T-helper 17 cell (primary cell): ENCODE results near the gene NARS2. TPM values are rescaled to one million over a fixed set of nuclear protein-coding genes. Genes with fewer than 3 reads are reported as not detected.

Experiments used
- ATAC-seq: fragments of 150-1000 bp; cut with Tn5 transposase; 2 replicates; pipeline ENCODE4 v1.10.0; 2021; ENCODE audit warnings: mild to moderate bottlenecking, moderate library complexity
- DNase-seq, 3 donors: peaks; one replicate each; pipeline versions ENCODE4 v3.0.0 to v3.0.0-alpha.2; 2020 to 2021
- H3K9me3 ChIP-seq: one replicate; pipeline ENCODE4 v1.7.0; 2013; ENCODE audit warnings: low read length, mild to moderate bottlenecking; ENCODE audit not compliant: control insufficient read depth, poor library complexity, severe bottlenecking
- H3K27ac Mint-ChIP-seq: one replicate; pipeline ENCODE4 v1.8.0; 2022; ENCODE audit warnings: mild to moderate bottlenecking, moderate library complexity, mixed read lengths
- H3K27me3 Mint-ChIP-seq: one replicate; pipeline ENCODE4 v1.8.0; 2022; ENCODE audit warnings: mixed read lengths
- H3K36me3 Mint-ChIP-seq: one replicate; pipeline ENCODE4 v1.8.0; 2022; ENCODE audit warnings: low read depth, mixed read lengths
- H3K4me1 Mint-ChIP-seq: one replicate; pipeline ENCODE4 v1.8.0; 2022; ENCODE audit warnings: mild to moderate bottlenecking, mixed read lengths
- H3K4me3 Mint-ChIP-seq: one replicate; pipeline ENCODE4 v1.8.0; 2022; ENCODE audit warnings: mild to moderate bottlenecking, moderate library complexity, mixed read lengths
- total RNA-seq, 4 donors: library from RNA in 2 of 4; stranded (reverse) in 2 of 4; gene quantifications; one replicate each; pipeline ENCODE4 v1.2.3 and lab custom pipeline; 2022 to 2026

Gene NARS2
- total RNA-seq, 2 donors from 2014 or later: 6.6 to 10.7 TPM

GRCh38 chr11:78417175-78417887 lies 157.3 kb downstream of the NARS2 start, which contains the start of gene GAB2:
TSS of gene GAB2 (minus strand) at chr11:78417820. CDS start at chr11:78417720, 100 bp downstream.
- H3K27ac Mint-ChIP-seq: peak within 1 kb of the TSS; percentile 90
- H3K9me3 ChIP-seq: no peaks in the 10 kb centered on the region
- H3K4me1 Mint-ChIP-seq: peaks cover 27% of the 10 kb centered on the region
- DNase-seq (peak; percentile 24 to 37 (median 37)), ATAC-seq (peak; percentile 47)
- H3K27me3 Mint-ChIP-seq: peaks cover 17% of the 10 kb centered on the region
- peak within 1 kb of the TSS; percentile 96 for H3K4me3 Mint-ChIP-seq
- peaks cover 2% of the 10 kb centered on the region for H3K36me3 Mint-ChIP-seq

- peaks cover 17% of the 10 kb centered on the region for H3K27me3 Mint-ChIP-seq
- DNase-seq (peak; percentile 54 to 70 (median 57)), ATAC-seq (peak; percentile 71)
- peaks cover 2% of the 10 kb centered on the region for H3K36me3 Mint-ChIP-seq
- H3K27ac Mint-ChIP-seq: peak overlapping the region; percentile 90
- H3K4me1 Mint-ChIP-seq: peaks cover 27% of the 10 kb centered on the region
- H3K4me3 Mint-ChIP-seq: peak overlapping the region; percentile 96
- no peaks in the 10 kb centered on the region for H3K9me3 ChIP-seq
These were observed 158.1 kb downstream of the NARS2 start for GRCh38 chr11:78416285-78417174.

GRCh38 chr11:78415338-78415737 lies 159.3 kb downstream of the NARS2 start:
- Mint-ChIP-seq H3K4me3 (no peak overlapping the region), H3K36me3 (peaks cover 2% of the 10 kb centered on the region), H3K27me3 (peaks cover 14% of the 10 kb centered on the region), H3K27ac (peak overlapping the region; percentile 67), H3K4me1 (peaks cover 27% of the 10 kb centered on the region)
- DNase-seq (no peak), ATAC-seq (no peak)
- no peaks in the 10 kb centered on the region for H3K9me3 ChIP-seq

- H3K4me3 Mint-ChIP-seq: no peak overlapping the region
- H3K27ac Mint-ChIP-seq: peak overlapping the region; percentile 67
- H3K36me3 Mint-ChIP-seq: peaks cover 5% of the 10 kb centered on the region
- peaks cover 10% of the 10 kb centered on the region for H3K27me3 Mint-ChIP-seq
- no peak for ATAC-seq
- H3K9me3 ChIP-seq: no peaks in the 10 kb centered on the region
- H3K4me1 Mint-ChIP-seq: peaks cover 22% of the 10 kb centered on the region
- no peak for DNase-seq
These were observed 160.2 kb downstream of the NARS2 start for GRCh38 chr11:78414321-78415051.

- Mint-ChIP-seq H3K4me3 (no peak overlapping the region), H3K36me3 (peaks cover 6% of the 10 kb centered on the region), H3K4me1 (peaks cover 10% of the 10 kb centered on the region)
These were observed 166.0 kb downstream of the NARS2 start for GRCh38 chr11:78408619-78409018.

GRCh38 chr11:78406568-78407196 lies 168.0 kb downstream of the NARS2 start:
- no peak overlapping the region for H3K27ac Mint-ChIP-seq
- ATAC-seq: no peak
- no peaks in the 10 kb centered on the region for H3K27me3 Mint-ChIP-seq
- no peak overlapping the region for H3K4me3 Mint-ChIP-seq
- peaks cover 6% of the 10 kb centered on the region for H3K36me3 Mint-ChIP-seq
- H3K9me3 ChIP-seq: no peaks in the 10 kb centered on the region
- H3K4me1 Mint-ChIP-seq: peaks cover 2% of the 10 kb centered on the region
- DNase-seq: no peak

More at GRCh38 chr11:78408619-78409018, 166.0 kb downstream of the NARS2 start:
- no peak for DNase-seq
- ATAC-seq: no peak
- Mint-ChIP-seq H3K27me3 (no peaks in the 10 kb centered on the region), H3K27ac (no peak overlapping the region)
- H3K9me3 ChIP-seq: no peaks in the 10 kb centered on the region

GRCh38 chr11:78405805-78406204 lies 168.9 kb downstream of the NARS2 start:
- H3K27me3 Mint-ChIP-seq: no peaks in the 10 kb centered on the region
- no peaks in the 10 kb centered on the region for H3K9me3 ChIP-seq
- H3K36me3 Mint-ChIP-seq: peaks cover 8% of the 10 kb centered on the region
- no peak overlapping the region for H3K27ac Mint-ChIP-seq
- H3K4me1 Mint-ChIP-seq: peaks cover 4% of the 10 kb centered on the region
- DNase-seq: no peak
- no peak overlapping the region for H3K4me3 Mint-ChIP-seq
- no peak for ATAC-seq

- Mint-ChIP-seq H3K4me3 (no peak overlapping the region), H3K36me3 (peaks cover 6% of the 10 kb centered on the region), H3K27me3 (no peaks in the 10 kb centered on the region), H3K4me1 (peaks cover 6% of the 10 kb centered on the region), H3K27ac (no peak overlapping the region)
- ATAC-seq (no peak), DNase-seq (no peak)
- H3K9me3 ChIP-seq: no peaks in the 10 kb centered on the region
These were observed 170.9 kb downstream of the NARS2 start for GRCh38 chr11:78403781-78404180.

GRCh38 chr11:78402847-78403246 lies 171.8 kb downstream of the NARS2 start:
- Mint-ChIP-seq H3K36me3 (peaks cover 6% of the 10 kb centered on the region), H3K4me1 (peaks cover 8% of the 10 kb centered on the region), H3K4me3 (no peak overlapping the region), H3K27me3 (no peaks in the 10 kb centered on the region), H3K27ac (no peak overlapping the region)
- H3K9me3 ChIP-seq: no peaks in the 10 kb centered on the region
- ATAC-seq (no peak), DNase-seq (no peak)

GRCh38 chr11:78400702-78401101 lies 174.0 kb downstream of the NARS2 start:
- Mint-ChIP-seq H3K36me3 (peaks cover 2% of the 10 kb centered on the region), H3K4me1 (peaks cover 13% of the 10 kb centered on the region), H3K27me3 (no peaks in the 10 kb centered on the region), H3K4me3 (no peak overlapping the region), H3K27ac (no peak overlapping the region)
- no peak for DNase-seq
- no peaks in the 10 kb centered on the region for H3K9me3 ChIP-seq
- ATAC-seq: no peak

GRCh38 chr11:78400116-78400515 lies 174.5 kb downstream of the NARS2 start:
- ATAC-seq: no peak
- Mint-ChIP-seq H3K36me3 (peaks cover 2% of the 10 kb centered on the region), H3K27ac (peak overlapping the region; percentile 17), H3K4me3 (no peak overlapping the region), H3K4me1 (peaks cover 13% of the 10 kb centered on the region), H3K27me3 (no peaks in the 10 kb centered on the region)
- no peaks in the 10 kb centered on the region for H3K9me3 ChIP-seq
- DNase-seq: no peak

- Mint-ChIP-seq H3K36me3 (peaks cover 2% of the 10 kb centered on the region), H3K27ac (no peak overlapping the region), H3K4me3 (no peak overlapping the region), H3K27me3 (no peaks in the 10 kb centered on the region), H3K4me1 (peaks cover 17% of the 10 kb centered on the region)
- no peaks in the 10 kb centered on the region for H3K9me3 ChIP-seq
- DNase-seq (no peak), ATAC-seq (no peak)
These were observed 175.5 kb downstream of the NARS2 start for GRCh38 chr11:78399136-78399535.
